HK-2 (cell line): ENCODE data around the gene PINK1.
"Not testable (repeated sequence)": the region's sequence is repeated elsewhere in the genome, so short reads cannot be mapped to it uniquely, and the experiment has no call there.

Source experiments
- DNase-seq: peaks from one replicate; pipeline ENCODE4 v3.0.0-alpha.2; 2018; ENCODE audit not compliant: unreplicated experiment

The PINK1 gene

DNA sequence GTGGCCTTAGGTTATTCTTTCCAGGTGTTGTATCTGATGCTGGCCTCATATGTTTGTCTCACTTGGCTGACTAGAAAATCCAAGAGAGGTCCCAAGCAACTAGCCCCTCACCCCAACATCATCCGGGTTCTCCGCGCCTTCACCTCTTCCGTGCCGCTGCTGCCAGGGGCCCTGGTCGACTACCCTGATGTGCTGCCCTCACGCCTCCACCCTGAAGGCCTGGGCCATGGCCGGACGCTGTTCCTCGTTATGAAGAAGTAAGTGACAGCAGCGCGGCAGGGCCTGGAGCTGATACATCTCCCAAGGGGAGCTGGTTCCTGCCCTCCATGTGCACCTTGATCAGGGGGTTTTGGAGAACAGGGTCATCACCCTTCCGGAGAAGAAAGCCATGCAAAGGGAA lies 11.2 kb downstream of the PINK1 start:
- no peak for DNase-seq

DNA sequence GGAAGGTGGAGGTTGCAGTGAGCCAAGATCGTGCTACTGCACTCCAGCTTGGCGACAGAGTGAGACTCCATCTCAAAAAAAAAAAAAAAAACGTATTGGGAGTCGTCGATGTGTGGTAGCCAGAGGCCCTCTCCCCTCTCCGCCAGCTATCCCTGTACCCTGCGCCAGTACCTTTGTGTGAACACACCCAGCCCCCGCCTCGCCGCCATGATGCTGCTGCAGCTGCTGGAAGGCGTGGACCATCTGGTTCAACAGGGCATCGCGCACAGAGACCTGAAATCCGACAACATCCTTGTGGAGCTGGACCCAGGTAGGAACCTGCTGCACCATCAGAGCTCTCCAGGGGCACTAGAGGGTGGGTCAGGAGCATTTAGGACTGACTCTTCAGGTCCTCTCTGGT lies 12.2 kb downstream of the PINK1 start:
- DNase-seq: no peak

DNA sequence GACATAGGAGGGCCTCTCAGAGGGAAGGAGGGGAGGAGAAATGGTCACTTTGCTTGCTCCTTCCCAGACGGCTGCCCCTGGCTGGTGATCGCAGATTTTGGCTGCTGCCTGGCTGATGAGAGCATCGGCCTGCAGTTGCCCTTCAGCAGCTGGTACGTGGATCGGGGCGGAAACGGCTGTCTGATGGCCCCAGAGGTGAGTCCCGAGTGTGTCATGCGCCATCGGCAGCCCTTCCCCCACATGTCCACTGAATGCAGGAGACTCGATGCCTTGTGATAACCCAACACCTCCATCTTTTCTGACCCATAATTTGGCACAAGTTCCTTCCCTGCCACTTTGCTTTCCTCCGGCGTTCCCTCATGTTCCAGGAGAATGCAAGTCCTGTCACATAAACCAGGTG lies 15.2 kb downstream of the PINK1 start:
- no peak for DNase-seq

DNA sequence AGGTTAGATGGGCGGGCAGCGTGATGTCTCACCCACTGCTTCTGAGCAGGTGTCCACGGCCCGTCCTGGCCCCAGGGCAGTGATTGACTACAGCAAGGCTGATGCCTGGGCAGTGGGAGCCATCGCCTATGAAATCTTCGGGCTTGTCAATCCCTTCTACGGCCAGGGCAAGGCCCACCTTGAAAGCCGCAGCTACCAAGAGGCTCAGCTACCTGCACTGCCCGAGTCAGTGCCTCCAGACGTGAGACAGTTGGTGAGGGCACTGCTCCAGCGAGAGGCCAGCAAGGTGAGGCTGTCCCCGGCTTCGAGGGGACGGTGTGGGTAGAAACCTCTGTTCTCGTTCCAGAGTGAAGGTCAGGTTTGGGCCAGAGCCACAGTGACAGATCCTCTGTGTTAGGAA lies 15.7 kb downstream of the PINK1 start:
- DNase-seq: no peak

DNA sequence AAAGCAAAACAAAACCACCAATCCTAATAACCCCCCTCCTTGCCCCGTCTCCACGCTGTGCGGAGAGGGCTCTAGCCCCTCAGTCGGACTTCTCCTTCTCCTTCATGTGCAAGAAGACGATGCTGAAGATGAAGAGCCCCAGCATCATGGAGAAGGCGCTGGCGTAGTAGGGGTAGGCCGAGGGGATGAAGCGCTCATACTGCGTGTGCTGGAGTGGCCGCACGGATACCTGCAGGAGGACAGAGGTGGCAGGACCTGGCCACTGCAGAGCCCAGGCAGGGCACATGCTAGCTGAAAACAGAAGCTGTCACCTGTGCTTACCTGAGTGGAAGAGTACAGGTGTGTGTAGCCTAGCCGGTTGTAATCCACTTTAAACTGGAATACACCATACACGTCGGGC lies 19.0 kb downstream of the PINK1 start:
- DNase-seq: no peak

DNA sequence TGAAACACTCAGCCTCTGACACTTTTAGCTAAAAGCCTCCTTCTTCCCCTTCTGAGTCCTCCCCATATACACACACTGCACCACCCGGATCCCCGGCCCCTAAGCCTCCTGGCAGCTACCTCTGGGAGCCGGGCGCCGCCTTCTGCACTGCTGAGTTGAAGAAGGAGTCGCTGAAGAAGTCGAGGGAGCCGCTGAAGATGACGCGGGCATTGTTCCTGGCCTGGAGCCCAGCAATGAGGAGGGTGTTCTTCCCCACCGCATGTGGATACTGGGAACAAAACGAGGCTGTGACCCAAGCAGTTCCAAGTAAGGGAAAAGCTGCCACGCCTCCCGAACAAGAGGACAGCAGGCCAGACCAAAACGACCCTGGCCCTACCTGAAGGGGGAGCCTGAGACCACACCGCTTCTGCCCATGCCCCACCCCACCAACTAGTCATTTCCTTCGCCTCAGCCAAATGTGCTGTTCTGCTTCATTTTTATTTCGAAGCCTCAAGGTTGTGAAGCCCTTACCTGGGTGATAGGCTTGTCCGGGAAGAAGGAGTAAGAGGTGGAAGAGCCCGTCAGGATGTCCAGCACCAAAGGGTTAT lies 20.9 kb downstream of the PINK1 start:
- DNase-seq: no peak

DNA sequence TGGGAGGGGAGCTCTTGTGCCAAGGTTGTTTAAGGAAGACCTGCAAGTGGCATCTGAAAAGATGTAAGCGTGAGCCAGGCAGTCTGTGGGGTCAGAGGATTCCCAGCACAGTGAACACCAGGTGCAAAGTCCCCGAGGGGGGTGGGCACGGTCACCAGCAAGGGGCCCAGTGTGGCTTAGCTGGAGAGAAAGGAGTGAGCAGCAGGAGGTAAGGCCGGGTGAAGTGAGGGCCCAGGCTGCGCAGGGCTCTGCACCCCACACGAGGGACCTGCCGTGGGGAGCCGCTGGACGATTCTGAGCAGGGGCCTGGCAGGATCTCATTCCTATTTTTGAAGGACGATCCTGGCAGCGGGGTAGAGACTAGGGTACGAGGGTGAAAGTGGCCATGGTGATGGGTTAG lies 23.8 kb downstream of the PINK1 start:
- no peak for DNase-seq

DNA sequence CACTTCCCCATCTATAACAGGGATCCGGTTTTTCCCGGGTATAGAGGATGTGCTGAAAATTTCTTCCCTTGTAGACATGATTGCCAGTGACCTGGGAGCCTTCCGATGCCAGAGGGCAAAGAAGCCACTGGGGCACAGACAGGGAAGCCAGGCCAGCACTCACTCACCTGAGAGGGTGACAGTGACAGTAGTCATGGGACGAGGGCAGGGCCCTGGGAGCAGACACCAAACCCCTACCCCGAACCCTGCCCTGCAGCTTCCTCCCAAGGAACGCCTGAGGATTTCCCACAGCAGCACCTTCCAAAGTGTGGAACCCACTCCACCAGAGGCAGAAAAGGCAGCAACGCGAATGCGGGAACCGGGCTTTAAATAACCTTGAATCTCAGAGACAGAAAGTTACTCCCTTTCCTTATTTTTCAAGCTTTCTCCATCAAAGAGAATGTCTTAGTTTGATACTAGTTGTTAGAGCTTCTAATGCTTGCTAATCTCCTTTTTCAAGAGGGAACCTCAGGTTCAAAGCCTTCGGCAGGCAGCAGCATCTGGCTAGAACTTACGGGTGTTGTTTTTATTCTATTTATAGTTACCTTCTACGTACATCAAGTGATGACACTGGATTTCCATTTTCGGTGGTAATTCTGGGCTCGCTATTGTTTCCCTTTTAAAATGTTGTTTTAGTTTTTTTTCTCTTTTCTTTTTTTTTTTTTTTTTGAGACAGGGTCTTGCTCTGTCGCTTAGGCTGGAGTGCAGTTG lies 25.1 kb downstream of the PINK1 start:
- no peak for DNase-seq

DNA sequence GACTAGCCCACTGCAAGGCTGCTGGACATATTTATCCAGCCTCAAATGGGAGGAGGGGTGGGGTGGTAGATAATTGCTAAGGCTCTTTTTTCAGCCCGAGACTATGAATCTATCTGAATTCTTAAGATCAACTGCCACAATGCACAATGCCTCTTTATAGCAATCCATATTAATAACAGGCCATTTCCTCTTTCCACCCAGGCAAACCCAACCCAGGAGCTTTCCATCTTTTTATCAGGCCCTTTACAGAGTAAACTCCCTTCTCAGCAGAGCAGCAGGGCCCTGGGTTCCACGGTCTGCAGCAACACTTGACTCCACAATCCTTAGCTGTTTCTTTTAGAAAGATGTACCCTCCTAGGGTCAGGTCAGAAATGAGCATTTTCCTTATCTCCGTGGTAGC lies 27.1 kb downstream of the PINK1 start:
- no peak for DNase-seq

DNA sequence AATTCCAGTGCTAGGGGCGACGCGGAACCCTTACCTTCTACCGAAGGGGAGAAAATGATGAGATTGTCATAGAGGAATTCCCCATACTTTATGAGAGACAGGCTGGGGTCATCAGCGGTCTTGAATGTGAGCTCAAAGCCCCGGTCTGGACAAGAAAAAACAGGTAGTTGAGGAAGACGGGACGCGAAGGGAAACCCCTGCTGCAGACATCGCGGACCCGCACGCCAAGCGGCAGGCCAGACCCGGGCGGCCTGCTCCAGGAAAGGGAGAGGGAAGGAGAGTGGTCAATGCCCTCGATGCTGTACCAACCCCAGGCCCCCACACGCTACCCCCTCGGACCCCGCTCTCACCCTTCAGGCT lies 27.6 kb downstream of the PINK1 start:
- no peak for DNase-seq

DNA sequence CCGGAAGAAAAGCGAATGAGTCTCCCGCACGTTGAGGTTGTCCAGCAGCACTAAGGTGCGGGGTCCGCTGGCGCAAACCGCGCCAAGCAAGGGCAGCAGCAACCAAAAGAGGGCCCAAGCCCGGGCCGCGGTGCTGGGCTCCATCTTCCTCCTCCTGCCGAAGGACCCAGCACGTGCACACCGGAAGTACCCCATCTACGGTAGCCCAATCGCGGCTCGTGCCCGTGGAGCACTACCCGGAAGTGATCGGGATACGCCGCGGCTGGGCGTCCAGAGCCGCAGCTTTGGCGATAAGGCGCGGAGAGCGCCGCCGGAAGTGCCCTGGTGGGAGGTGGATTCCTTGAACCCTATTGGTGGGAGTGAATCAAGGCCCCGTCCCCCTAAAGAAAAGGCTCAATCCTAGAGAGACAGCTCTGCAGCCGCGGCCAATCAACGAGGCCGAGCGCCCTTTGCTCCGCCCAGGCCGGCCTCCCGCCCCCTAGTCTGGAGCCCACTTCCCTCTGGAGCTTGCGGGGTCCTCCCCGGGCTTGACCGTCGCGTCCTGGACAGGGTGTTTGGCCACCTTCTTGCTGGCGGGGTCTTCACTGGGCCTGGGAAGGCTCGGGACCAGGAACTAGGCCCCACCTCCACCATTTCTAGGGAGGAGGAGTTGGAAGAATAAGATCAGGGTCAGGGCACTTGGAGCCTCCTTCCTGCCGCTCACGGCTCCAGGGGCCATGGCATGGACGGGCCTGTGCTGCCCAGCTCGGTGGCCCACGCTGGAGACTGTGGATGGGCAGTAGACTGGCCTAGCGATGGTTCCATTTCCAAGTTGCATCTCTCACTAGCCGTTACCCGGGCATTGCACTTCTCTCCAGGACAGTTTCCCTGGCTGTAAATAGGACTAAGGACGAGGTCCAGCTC lies 28.2 kb downstream of the PINK1 start, which contains the start of gene DDOST:
Gene DDOST, minus strand, starts transcription at position 163 of the 903 bp plus-strand sequence. Its CDS starts 19 bp downstream, at position 144.
- peak; percentile 97 for DNase-seq

DNA sequence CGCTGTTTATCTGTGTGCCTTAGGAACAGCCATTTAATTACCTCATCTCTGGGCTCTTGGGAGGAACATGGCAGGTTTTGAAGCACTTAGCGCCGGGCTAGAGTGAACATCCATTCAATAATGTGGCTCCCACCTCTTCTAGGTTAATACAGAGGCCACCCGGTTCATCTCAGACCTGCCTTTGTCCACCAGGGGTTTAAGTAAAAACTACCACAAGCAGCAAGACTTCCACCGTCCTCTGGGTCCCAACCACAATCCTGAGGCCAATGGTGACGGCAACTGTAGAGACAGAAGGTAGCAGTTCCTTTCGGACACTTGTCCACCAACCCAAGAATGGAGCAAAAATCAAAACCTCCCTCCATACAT lies 28.8 kb downstream of the PINK1 start:
- DNase-seq: no peak

DNA sequence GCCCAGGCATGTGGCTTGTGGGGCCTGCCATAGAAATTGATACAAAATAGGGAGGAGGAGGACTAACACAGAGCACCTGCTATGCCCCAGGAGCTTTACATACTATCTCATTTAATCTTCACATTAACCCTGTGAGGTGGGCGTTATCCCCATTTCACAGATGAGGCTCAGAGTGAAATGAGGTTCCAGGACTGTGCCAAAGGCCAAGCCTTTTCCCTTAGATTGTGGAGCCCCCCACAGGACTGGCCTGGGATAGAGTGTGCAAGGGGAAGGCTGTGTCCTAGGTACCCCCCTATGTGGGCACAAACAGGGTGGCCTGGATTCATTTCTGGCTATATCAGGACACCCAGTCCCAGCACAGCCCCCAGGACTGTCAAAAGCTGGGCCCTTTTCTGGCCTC lies 30.1 kb downstream of the PINK1 start:
- DNase-seq: no peak

DNA sequence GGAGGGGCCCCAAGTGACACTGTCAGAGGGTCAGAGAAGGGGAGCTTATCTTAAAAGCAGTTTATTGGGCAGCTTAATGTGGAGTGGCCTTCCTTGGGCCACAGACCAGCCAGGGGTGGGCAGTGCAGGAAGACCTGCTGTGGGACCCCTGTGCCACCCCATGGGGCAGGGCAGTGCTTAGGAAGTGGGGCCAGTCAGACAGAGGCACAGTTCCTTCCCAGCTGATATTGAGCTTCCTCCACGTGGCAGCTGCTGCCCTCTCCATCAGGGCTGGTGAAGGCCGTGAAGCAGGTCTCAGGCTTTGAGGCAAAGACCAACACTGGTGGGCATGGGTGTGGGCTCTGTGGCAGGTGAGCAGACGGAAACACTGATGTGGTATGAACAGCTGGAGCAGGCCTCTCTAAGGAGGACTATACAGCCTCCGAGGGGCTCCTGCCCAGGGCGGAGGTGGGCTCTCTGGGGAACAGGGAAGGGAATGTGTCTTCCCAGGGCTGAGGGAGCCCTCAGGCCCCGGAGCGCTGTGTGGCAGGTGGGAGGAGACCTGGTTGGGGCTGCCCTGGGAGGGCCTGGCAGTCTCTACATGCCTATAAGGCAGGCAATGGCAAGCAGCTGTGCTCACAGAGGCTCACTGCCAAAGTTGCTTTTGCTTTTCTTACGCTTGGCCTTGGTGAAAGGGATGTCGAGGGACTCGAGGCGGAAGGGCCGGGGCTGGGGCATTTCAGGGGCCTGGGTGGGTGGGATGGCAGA lies 30.9 kb downstream of the PINK1 start:
- no peak for DNase-seq

DNA sequence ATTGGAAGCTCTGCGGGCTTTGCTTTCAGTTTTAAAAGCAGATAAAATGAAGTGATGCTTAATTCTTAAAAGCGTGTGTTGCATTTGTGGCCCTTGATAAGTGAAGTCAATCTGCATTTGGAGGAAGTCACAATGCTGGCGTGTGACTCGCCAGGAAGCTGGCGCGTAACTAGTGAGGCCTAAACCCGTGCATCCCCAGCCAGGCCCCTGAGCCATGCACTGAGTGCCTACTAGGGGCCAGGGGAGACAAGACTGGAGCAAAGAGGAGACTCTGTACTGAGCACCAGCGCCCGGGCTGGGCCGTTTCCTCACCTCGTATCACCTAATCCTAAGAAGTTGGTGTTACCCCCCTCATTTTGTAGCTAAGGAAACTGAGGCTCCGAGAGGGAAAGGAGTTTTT lies 32.5 kb downstream of the PINK1 start:
- DNase-seq: no peak

DNA sequence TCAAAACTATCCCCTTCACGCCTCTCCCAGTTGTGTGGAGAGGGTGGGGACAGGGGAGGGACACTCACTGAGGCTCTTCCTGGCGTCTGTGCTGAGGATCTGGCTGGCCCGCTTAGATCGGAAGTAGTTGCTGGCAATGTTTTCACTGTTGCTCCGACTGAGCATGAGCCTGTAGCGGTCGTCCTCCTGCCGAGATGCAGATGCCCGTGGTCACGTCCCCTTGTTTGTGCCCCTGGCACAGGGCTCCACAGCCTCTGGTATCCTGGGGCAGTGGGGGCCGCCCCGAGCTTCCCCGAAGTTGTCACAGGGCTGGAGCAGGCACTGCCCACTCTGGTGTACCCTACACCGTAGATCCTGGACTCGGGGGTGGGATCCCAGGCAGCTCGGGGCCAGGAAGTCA lies 32.9 kb downstream of the PINK1 start:
- DNase-seq: no peak

DNA sequence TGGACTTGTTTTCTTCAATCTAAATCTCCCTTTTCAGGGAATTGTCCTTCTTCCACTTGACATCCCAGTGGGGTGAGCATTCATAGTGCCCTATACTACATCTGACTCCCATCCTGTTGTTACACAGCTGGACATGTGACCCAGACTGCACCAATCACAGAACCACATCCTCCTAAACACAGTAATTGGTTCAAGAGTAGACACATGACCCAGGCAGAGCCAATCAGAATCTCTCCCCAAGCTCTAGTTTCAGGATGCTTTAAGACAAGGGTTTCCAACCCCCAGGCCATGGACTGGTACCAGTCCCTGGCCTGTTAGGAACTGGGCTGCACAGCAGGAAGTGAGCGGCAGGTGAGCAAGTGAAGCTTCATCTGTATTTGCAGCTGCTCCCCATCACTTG lies 33.5 kb downstream of the PINK1 start:
- no peak for DNase-seq

DNA sequence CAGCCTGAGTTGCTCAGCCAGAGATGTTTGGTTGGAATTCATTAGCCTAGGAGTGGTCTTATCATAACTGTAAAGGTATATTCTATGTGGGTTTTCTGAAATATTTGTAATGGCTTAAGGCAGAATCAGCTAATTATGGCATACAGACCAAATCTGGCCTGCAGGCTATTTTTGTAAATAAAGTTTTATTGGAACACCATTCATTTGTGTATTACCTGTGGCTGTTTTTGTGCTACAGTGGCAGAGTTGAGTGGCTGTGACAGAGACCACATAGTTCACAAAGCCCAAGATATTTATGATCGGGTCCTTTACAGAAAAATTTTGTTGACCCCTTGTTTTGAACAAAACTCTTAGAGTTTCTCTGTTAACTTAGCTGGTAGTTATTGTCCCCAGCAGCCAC lies 35.3 kb downstream of the PINK1 start:
- no peak for DNase-seq

DNA sequence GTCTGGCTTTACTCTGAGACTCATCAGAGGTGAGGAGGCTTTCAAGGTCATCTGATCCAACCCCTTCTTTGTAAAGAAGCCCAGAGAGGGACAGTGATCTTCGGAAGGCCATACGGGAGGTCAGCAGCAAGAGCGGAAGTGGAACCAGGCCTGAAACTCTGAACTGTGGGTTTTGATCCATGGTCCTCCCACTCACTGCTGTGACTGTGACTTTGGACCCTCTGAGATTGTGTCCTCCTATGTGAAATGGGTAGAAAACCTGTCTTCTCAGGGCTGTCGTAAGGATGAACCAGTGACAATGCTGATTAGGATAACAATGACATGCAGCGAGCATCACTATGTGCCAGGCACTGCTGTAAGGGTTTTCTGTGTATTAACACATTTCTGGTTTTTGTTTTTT lies 37.7 kb downstream of the PINK1 start:
- DNase-seq: no peak

DNA sequence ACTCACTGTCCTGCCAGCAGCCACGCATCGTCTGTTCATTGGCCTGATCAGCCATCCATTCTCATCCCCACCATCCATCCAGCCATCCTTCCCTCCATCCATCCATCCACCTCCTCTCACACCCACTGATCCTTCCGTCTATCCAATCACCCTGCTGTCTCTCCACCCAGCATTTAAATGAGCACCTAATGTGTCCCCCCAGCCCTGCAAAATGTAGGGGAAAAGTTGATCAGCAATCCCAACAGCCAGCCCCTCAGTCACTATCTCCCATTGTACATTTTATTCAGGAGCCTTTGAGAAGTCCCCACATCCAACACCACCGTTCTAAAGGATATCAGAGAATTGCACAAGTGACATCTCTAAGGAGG lies 39.0 kb downstream of the PINK1 start:
- no peak for DNase-seq

DNA sequence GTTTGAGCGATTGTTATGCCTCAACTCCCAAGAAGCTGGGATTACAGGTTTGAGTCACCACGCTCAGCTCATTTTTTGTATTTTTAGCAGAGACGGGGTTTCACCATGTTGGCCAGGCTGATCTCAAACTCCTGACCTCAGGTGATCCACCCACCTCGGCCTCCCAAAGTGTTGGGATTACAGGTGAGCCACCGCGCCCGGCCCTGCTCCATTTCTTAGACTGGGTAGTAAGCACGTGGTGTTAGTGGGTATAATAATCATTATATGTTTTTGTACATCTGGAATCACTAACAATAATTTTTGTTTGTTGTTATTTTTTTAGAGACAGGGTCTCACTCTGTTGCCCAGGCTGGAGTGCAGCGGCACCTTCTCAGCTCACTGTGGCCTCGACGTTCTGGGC lies 40.4 kb downstream of the PINK1 start:
- DNase-seq: not testable (repeated sequence)

DNA sequence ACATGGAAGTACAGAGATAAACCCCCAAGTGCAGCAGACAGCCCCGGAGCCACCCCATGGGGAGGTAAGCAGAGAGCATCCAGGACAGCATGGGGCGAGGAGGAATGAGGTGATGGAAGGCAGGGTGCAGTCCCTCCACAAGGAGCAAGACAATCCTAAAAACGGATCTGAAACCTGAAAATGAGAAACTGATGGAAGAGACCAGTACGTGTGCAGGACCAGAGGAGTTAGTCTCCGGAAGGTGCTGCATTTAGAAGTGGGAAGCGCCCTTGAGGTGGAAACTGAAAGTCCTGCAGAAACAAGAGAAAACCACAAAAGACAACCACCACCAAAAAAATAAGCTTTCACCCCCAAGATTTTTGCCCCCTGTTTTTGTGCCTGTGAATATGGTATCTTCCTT lies 45.3 kb downstream of the PINK1 start:
- no peak for DNase-seq
